Mesodermal cell (in vitro differentiated cells): ENCODE measurements around the gene SGK1.

Experiments used
- H3K27ac ChIP-seq: 2 replicates; pipeline ENCODE4 v1.7.0; 2013; ENCODE audit warnings: mild to moderate bottlenecking, low read depth, low read length, moderate library complexity; ENCODE audit not compliant: severe bottlenecking
- H3K36me3 ChIP-seq: 2 replicates; pipeline ENCODE4 v1.7.1; 2013; ENCODE audit warnings: mild to moderate bottlenecking, low read length, moderate library complexity; ENCODE audit not compliant: control insufficient read depth, insufficient read depth
- H3K4me1 ChIP-seq: one replicate; pipeline ENCODE4 v1.7.1; 2013; ENCODE audit warnings: mild to moderate bottlenecking, low read length; ENCODE audit not compliant: insufficient read depth, control insufficient read depth, poor library complexity, severe bottlenecking
- H3K4me3 ChIP-seq: 2 replicates; pipeline ENCODE4 v1.7.0; 2013; ENCODE audit warnings: low read length, control low read depth, mild to moderate bottlenecking; ENCODE audit not compliant: insufficient read depth, poor library complexity, severe bottlenecking; ENCODE audit errors: extremely low read depth
- H3K9me3 ChIP-seq: 2 replicates; pipeline ENCODE4 v1.7.1; 2013; ENCODE audit warnings: mild to moderate bottlenecking, low read length, moderate library complexity; ENCODE audit not compliant: control insufficient read depth
- WGBS, 2 experiments: methylation state at CpG; one replicate each; pipeline ENCODE4 v1.1.5; 2013; ENCODE audit warnings: missing lambda C conversion rate in 2 of 2; ENCODE audit not compliant: insufficient coverage in 2 of 2; 5-methylcytosine and 5-hydroxymethylcytosine counted together

Gene SGK1

GRCh38 chr6:134148566-134148965, 169.3 kb downstream of the SGK1 start:
- WGBS, 2 experiments: 67 to 81% methylated on average over 2 of the region's 2 CpGs
- Histone ChIP-seq H3K4me1 (no peaks in the 10 kb centered on the region), H3K36me3 (no peaks in the 10 kb centered on the region), H3K4me3 (no peak overlapping the region), H3K27ac (no peak overlapping the region), H3K9me3 (no peaks in the 10 kb centered on the region)

- Histone ChIP-seq H3K36me3 (no peaks in the 10 kb centered on the region), H3K4me3 (no peak overlapping the region), H3K9me3 (no peaks in the 10 kb centered on the region), H3K4me1 (no peaks in the 10 kb centered on the region), H3K27ac (no peak overlapping the region)
- 95 to 98% methylated on average over 5 to 6 of the region's 9 CpGs for WGBS, 2 experiments
Observed at GRCh38 chr6:134147034-134147533, 170.8 kb downstream of the SGK1 start.

DNA sequence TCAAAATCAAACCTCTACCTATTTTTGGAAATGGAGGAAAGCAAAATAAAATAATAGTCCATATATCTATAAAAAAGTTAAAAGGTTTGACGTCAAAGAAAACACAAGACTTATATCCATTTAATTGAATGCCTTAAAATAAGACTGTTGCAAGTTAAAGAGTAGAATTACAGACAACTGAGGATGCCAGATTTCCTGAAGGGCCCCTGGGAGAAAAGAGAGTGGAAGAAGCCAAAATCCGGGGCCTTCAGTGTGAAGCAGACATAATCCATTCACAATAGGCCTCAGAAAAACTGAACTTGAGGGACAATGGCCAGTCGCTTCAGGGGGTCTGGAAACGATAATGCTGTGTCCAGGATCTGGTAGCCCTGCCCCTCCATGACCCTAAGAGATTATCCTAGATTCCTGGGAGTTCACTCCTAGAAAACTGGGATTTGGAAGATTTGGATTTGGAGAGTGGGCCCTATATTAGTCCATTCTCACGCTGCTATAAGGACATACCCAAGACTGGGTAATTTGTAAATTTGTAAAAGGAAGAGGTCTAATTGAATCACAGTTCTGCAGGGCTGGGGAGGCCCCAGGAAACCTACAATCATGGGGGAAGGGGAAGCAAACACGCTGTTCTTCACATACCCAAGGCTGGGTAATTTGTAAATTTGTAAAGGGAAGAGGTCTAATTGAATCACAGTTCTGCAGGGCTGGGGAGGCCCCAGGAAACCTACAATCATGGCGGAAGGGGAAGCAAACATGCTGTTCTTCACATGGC, 171.5 kb downstream of the SGK1 start:
- Histone ChIP-seq H3K4me1 (no peaks in the 10 kb centered on the region), H3K4me3 (no peak overlapping the region), H3K27ac (no peak overlapping the region), H3K9me3 (no peaks in the 10 kb centered on the region), H3K36me3 (no peaks in the 10 kb centered on the region)
- WGBS, 2 experiments: 83 to 94% methylated on average over 3 to 4 of the region's 7 CpGs

DNA sequence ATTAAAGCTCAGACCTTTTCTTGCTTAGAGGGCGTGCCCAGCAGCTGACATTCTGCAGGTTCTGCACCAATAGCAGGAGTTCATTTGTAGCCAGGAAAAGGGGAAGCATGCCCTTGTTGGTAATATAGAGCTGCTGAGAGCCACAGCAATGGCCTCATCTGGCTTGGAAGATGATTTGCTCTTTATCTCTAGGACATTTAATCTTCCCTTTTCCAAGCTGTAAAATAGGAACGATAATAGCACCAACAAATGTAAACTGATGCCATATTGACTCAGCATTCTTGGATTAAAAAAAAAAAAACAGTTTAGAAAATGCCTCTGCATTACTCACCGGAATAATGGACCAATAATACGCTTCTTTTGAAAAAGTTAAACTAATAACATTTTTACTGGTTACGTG, 172.1 kb downstream of the SGK1 start:
- WGBS, 2 experiments: 77 to 100% methylated on average over 1 to 3 of the region's 5 CpGs
- no peak overlapping the region for H3K4me3 ChIP-seq
- H3K36me3 ChIP-seq: no peaks in the 10 kb centered on the region
- H3K27ac ChIP-seq: no peak overlapping the region
- no peaks in the 10 kb centered on the region for H3K4me1 ChIP-seq
- H3K9me3 ChIP-seq: no peaks in the 10 kb centered on the region

DNA sequence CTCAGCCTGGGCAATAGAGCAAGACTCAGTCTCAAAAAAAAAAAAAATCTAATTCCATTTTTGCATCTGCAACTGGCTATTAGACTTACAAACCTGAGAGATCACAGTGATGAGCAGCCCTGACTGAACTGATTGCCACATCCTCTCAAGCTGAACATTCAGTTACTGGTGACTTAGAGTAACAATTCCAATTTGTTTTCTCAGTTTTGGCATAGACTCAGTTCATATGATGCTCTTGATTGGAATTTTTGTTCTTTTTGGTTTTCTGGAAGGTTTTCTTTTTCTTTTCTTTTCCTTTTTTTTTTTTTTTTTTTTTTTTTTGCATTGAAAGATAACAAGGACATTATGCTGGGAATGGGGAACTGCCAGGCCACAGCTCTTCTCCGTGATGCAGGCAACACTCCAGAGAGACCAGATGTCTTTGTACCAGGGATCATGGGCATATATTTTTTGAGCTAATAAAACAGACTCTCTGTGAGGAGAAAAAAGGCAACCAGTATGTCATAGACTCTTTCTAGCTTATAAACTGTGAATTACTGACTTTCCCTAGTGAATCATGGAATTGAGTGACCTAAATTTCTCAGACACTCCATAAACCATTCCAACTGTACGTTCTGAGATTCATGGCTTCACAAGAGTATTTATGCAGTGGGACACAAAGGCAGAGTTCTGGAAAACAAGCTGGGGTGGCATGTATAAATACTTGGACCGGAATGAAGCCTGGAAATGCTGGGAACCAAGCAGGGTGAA, 179.5 kb downstream of the SGK1 start:
- WGBS, 2 experiments: 90 to 92% methylated on average over 2 to 3 of the region's 3 CpGs
- H3K4me1 ChIP-seq: no peaks in the 10 kb centered on the region
- no peak overlapping the region for H3K27ac ChIP-seq
- no peak overlapping the region for H3K4me3 ChIP-seq
- H3K36me3 ChIP-seq: no peaks in the 10 kb centered on the region
- no peaks in the 10 kb centered on the region for H3K9me3 ChIP-seq

DNA sequence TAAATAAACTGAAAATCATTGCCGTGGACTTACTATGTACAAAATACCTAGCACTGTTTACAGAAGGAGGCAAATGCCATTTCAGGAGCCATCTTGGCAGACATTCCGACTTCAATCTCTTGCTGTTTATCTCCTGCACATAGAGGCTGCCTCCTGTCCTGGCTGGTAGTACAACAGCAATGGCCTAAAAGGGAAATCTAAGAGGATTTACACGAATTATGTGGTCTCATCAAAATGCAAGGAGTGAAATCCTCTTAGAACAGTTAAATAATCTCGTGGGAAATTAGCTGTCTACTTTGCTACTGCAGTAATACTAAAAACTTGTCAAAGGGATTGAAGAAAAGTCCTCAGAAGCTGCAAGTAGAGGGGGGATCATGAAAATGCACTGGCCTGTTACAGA, 183.3 kb downstream of the SGK1 start:
- Histone ChIP-seq H3K4me1 (no peaks in the 10 kb centered on the region), H3K9me3 (no peaks in the 10 kb centered on the region), H3K36me3 (no peaks in the 10 kb centered on the region), H3K27ac (no peak overlapping the region), H3K4me3 (no peak overlapping the region)
- WGBS, 2 experiments: 89 to 93% methylated on average over 2 to 3 of the region's 4 CpGs

DNA sequence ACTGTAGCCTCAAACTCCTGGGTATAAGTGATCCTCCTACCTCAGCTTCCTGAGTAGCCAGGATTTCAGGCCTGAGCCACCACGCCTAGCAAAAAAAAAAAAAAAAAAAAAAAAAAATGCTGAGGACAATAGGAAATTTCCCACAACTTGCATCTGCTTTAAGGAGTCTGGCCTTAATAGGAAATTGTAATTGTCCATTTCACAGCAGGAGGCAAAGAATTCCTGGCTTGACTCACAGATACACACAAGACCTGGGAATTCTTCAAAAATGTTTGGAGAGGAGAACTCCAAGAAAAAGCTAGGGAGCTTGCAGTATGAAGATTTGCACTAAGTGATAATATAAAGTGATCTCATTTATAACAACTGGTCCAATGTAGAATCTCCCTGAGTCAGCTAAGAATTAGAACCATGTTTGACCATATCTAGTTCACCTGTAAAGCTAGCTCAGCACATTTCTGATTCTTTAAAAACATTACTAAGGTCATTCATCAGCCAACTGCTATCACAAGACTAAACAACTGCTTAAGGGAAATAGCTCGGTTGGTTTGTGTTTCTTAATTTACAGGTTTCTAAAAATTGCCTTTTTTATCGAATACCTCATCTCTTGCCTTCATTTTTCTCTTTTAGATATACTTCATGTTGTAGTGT, 185.3 kb downstream of the SGK1 start:
- Histone ChIP-seq H3K9me3 (no peaks in the 10 kb centered on the region), H3K4me3 (no peak overlapping the region), H3K36me3 (no peaks in the 10 kb centered on the region), H3K4me1 (no peaks in the 10 kb centered on the region), H3K27ac (no peak overlapping the region)
- WGBS, 2 experiments: no CpG with 5 or more reads among the region's 3 CpGs

DNA sequence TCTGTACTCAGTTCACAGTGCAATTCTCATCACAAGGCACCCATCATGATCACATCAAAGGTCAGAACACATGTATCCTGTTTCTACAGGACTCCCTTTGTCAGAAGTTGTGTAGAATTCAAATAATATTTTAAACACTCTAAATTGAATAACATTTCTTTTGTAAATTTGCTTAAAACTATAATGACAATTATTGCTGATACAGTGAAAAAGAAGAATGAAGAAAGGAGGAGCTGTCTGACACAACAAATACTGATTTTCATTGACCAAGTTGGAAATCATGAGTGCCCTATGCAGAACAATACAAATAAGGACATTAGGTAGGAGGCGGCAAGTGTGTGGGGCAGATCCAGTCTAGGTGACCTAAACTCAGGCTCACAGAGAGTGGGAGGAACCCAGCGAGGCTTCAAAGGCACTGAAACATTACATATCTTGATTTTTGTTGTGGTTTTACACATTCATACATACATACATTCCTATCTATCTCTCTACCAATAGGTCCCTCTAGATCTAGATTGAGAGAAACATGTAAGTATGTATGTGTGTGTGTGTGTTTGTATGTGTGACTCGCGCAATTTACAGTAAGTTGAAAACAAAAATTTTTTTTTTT, 186.3 kb downstream of the SGK1 start:
- WGBS, 2 experiments: 100% methylated on average over 1 of the region's 4 CpGs

GRCh38 chr6:134128146-134128545, 189.8 kb downstream of the SGK1 start:
- Histone ChIP-seq H3K4me3 (no peak overlapping the region), H3K27ac (no peak overlapping the region), H3K4me1 (no peaks in the 10 kb centered on the region), H3K36me3 (no peaks in the 10 kb centered on the region), H3K9me3 (no peaks in the 10 kb centered on the region)
- no CpG with 5 or more reads among the region's 1 CpG for WGBS, 2 experiments

More for the DNA sequence above, 186.3 kb downstream of the SGK1 start:
- Histone ChIP-seq H3K4me1 (no peaks in the 10 kb centered on the region), H3K4me3 (no peak overlapping the region), H3K27ac (no peak overlapping the region), H3K9me3 (no peaks in the 10 kb centered on the region), H3K36me3 (no peaks in the 10 kb centered on the region)

- WGBS, 2 experiments: 18 to 25% methylated on average over 1 to 3 of the region's 5 CpGs
- Histone ChIP-seq H3K9me3 (no peaks in the 10 kb centered on the region), H3K36me3 (no peaks in the 10 kb centered on the region), H3K4me3 (no peak overlapping the region), H3K4me1 (no peaks in the 10 kb centered on the region), H3K27ac (no peak overlapping the region)
Observed at GRCh38 chr6:134123666-134124208, 194.2 kb downstream of the SGK1 start.
